Brain microvascular endothelial cell (primary cell): ENCODE data around the gene CACNA2D2.

Experiments used
- DNase-seq: peaks from one replicate; pipeline ENCODE4 v3.0.0-alpha.2; 2020
- H3K27ac ChIP-seq: fragments of 250-450 bp; sonication (Bioruptor Pico); 2 replicates; pipeline ENCODE4 v1.5.1; 2020; ENCODE audit warnings: mild to moderate bottlenecking, moderate library complexity
- H3K27me3 ChIP-seq: fragments of 250-450 bp; sonication (Bioruptor Pico); replicated peaks from 2 replicates; pipeline ENCODE4 v1.5.1; 2020; ENCODE audit warnings: mild to moderate bottlenecking
- H3K36me3 ChIP-seq: fragments of 250-450 bp; sonication (Bioruptor Pico); replicated peaks from 2 replicates; pipeline ENCODE4 v1.5.1; 2020; ENCODE audit warnings: mild to moderate bottlenecking
- H3K4me3 ChIP-seq: 2 replicates; pipeline ENCODE4 v1.5.1; 2011; ENCODE audit warnings: low read depth, mild to moderate bottlenecking, control low read depth, low read length, moderate library complexity
- in situ Hi-C: cut with HindIII; loops from 2 replicates; pipeline ENCODE4 v1.10.0; 2017; ENCODE audit warnings: low sequenced_read_pairs, low pct_ligation_motif_present
- TF ChIP-seq, protein P1 (sequence below): IDR thresholded peaks from 2 replicates; pipeline ENCODE4 v1.5.1; 2011; ENCODE audit warnings: low read depth, mild to moderate bottlenecking, moderate library complexity, low read length, control low read depth, inconsistent platforms; ENCODE audit errors: missing control alignments

Gene CACNA2D2

DNA sequence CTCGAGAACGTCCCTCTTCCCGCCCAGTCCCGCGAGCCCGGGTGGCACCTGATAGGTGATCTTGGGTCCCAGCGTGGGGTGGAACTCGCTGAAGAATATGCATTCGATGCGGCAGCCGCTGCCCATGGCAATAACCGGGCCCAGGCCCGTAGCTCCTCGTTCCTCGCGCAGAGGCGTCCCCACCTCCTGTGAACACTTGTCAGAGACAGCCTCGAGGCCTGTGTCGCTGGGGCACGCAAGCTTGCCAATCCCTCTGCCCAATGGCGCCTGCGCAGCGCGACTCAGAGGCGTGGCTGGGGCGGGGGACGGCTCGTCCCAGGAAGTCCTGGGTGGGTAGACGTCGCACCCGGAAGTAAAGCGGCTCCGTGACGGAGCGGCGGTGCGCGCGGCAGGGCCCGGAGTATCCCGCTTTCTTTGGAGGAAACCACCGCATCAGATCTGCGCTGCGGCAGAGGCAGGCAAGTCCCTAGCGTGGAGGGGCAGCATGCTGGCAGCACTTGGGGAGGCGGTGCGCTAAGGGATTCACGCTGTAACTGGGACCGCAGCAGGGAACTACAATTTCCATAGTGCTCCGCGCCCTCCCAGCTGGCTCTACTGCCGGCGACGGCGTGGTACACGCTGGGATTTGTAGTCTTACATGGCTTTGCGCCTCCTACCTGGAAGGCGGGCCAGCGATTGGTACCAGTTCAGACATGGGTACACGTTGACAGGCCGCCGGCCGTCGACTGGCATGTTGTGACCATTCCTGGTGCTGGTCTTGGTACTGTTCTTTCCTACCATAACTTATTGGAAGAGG, 152.7 kb downstream of the CACNA2D2 start, which contains the start of the genes CYB561D2 and NPRL2:
Gene CYB561D2 (plus strand): TSS at position 336 of the 796 bp plus-strand sequence. CDS start 572 bp downstream, outside the sequence.
Gene NPRL2 (minus strand): TSS at position 249 of the 796 bp plus-strand sequence. CDS start 123 bp downstream, at position 126.
- Histone ChIP-seq H3K27ac (peak within 1 kb of the TSS; percentile 83), H3K27me3 (no peaks in the 10 kb centered on the region), H3K4me3 (peak within 1 kb of the TSS; percentile 96), H3K36me3 (peaks cover 29% of the 10 kb centered on the region)
- TF ChIP-seq, protein P1, sequence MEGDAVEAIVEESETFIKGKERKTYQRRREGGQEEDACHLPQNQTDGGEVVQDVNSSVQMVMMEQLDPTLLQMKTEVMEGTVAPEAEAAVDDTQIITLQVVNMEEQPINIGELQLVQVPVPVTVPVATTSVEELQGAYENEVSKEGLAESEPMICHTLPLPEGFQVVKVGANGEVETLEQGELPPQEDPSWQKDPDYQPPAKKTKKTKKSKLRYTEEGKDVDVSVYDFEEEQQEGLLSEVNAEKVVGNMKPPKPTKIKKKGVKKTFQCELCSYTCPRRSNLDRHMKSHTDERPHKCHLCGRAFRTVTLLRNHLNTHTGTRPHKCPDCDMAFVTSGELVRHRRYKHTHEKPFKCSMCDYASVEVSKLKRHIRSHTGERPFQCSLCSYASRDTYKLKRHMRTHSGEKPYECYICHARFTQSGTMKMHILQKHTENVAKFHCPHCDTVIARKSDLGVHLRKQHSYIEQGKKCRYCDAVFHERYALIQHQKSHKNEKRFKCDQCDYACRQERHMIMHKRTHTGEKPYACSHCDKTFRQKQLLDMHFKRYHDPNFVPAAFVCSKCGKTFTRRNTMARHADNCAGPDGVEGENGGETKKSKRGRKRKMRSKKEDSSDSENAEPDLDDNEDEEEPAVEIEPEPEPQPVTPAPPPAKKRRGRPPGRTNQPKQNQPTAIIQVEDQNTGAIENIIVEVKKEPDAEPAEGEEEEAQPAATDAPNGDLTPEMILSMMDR: no peak
- peak; percentile 85 for DNase-seq
- in situ Hi-C loops: no loop called here

DNA sequence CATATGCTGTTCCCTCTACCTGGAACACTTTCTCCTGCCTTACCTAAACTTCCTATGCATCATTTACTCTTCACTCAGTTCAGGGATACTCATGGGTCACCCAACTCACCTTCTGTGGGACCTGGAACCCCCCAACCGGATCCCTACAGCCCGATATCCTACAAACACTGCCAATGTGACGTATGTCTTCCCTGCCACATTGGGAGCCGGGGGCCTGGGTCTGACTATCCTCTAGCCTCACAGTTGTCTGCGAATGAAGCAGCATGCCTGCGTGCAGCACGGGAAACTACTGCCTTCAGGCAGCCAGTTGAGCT, 153.3 kb downstream of the CACNA2D2 start:
- H3K36me3 ChIP-seq: peaks cover 26% of the 10 kb centered on the region
- peak overlapping the region; percentile 83 for H3K27ac ChIP-seq
- in situ Hi-C loops: no loop called here
- peak overlapping the region; percentile 96 for H3K4me3 ChIP-seq
- DNase-seq: no peak
- TF ChIP-seq, protein P1: no peak
- H3K27me3 ChIP-seq: no peaks in the 10 kb centered on the region

DNA sequence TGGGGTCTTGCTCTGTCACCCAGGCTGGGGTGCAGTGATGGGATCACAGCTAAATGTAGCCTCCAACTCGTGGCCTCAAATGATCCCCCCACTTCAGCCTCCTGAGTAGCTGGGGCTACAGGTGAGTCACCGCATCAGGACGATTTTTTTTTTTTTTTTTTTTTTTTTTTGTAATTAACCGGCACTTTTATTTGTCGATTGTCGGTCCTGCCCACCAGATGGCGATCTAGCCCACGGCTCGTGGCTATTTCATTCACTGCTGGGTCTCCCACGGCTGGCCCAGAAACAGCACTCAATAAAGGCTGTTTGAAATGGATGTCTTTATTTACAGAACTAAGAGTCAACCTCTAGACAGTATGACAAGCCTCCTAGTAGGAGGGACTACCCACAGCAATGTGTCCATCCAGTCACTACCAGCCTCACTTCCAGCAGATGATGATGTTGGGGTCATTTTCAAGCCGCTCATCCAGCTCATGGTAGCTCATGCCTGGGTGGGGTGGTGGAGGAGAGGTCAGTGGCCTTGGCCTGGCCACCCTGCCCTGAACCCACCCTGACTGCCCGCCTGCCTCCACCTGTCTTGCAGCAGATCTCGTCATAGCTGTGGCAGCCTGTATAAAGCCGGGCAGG, 156.1 kb downstream of the CACNA2D2 start:
- in situ Hi-C loops: no loop called here
- H3K27me3 ChIP-seq: no peaks in the 10 kb centered on the region
- no peak overlapping the region for H3K27ac ChIP-seq
- TF ChIP-seq, protein P1: peak; percentile 74
- DNase-seq: peak; percentile 49
- H3K4me3 ChIP-seq: no peak overlapping the region
- peaks cover 2% of the 10 kb centered on the region for H3K36me3 ChIP-seq

DNA sequence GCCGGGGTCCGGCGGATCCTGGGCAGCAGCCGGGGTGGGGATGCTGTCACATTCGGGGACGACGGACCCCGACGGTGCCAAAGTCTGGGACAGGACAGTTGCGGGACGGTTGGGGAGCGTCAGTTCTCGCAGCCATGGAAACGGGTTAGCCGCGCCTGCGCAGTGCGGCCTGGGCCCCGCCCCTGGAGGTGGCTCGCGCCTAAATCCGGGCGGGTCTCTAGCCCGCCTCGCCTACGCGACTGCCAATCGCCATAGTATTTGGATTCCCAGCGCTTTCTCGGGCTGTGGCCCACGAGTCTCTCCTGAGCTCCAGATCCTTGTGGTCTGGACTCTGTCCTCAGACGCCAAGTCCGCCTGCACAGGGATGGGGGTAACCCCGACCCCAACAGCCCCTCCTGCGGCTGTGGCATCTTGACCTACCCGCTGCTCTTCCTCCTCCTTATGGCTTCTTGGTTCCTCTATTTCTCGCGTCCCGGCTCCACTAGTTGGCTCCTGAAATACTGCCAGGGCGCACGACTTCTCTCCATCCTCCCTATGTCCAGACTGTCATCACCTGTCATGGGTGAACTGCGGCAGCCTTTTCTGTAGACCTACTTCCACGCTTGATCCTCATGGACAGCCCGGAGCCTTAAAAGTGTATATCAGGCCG, 157.7 kb downstream of the CACNA2D2 start, which contains the start of gene ZMYND10:
Gene ZMYND10 (minus strand): TSS at position 147 of the 649 bp plus-strand sequence. CDS start 153 bp downstream, outside the sequence.
- H3K36me3 ChIP-seq: peaks cover 2% of the 10 kb centered on the region
- TF ChIP-seq, protein P1: no peak
- no peak within 1 kb of the TSS for H3K27ac ChIP-seq
- DNase-seq: no peak
- peak within 1 kb of the TSS; percentile 53 for H3K4me3 ChIP-seq
- no peaks in the 10 kb centered on the region for H3K27me3 ChIP-seq
- in situ Hi-C loops: no loop called here

DNA sequence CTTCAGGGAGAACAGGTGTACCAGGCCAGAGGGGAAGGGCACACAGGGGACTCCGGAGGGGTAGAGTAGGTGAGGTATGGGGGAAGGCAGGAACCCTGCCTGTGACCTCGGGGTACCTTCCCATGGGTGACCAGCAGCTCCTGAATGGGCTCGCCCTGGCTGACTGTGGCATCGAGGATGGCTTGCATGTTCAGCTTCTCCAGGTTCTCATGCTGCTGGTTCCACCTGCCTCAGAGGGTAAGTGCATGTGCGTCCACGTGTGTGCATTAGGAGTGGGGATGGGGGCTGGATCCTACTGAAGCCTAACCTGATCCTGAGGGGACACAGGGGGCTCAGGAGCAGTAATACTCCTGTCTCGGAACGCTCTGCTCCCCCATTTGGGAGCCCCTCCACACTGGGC, 158.4 kb downstream of the CACNA2D2 start:
- no peak overlapping the region for H3K4me3 ChIP-seq
- no peak for DNase-seq
- TF ChIP-seq, protein P1: no peak

More for the DNA sequence above, 158.4 kb downstream of the CACNA2D2 start:
- Histone ChIP-seq H3K27me3 (no peaks in the 10 kb centered on the region), H3K36me3 (peaks cover 2% of the 10 kb centered on the region), H3K27ac (no peak overlapping the region)
- in situ Hi-C loops: no loop called here
